ENCODE data around the gene ADCK1.

ADCK1 gene

DNA sequence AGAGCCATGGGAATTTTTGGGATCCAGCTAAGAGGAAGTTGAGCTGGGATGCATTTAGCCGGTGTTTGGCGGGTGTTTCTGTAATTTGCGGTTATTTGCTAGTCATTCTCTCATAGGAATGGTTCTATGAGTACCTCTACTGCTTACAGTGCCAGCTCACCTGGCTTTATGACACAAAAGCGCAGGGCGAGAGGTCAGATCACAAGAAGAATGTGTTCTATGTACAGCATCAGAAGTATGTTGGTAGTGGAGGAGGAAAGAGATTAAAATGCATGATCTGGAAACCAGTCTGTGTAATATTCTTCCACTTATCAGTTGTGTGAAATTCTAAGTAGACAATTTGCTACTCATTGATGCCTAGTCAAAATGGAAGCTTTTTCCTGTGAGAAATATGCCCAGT is 173.3 kb downstream of the ADCK1 start:
- no peak for DNase-seq
- Mint-ChIP-seq H3K4me3 (no peak overlapping the region), H3K36me3 (ENCODE audit: low read depth) (no peaks in the 10 kb centered on the region), H3K27me3 (ENCODE audit: low read depth, poor library complexity) (peaks cover 32% of the 10 kb centered on the region), H3K27ac (no peak overlapping the region), H3K4me1 (no peaks in the 10 kb centered on the region), H3K9me3 (peaks cover 4% of the 10 kb centered on the region)
- TF ChIP-seq CTCF (IDR thresholded peaks at IDR 0.05) = no peak

- no peak for TF ChIP-seq CTCF (IDR thresholded peaks at IDR 0.05)
- H3K4me1 Mint-ChIP-seq = peaks cover 21% of the 10 kb centered on the region
- peaks cover 46% of the 10 kb centered on the region for H3K27me3 Mint-ChIP-seq (ENCODE audit: low read depth, poor library complexity)
- H3K4me3 Mint-ChIP-seq = no peak overlapping the region
- no peak for DNase-seq
- H3K9me3 Mint-ChIP-seq = no peaks in the 10 kb centered on the region
- no peaks in the 10 kb centered on the region for H3K36me3 Mint-ChIP-seq (ENCODE audit: low read depth)
- H3K27ac Mint-ChIP-seq = no peak overlapping the region
Measured at GRCh38 chr14:77976591-77976990, 176.7 kb downstream of the ADCK1 start.

DNA sequence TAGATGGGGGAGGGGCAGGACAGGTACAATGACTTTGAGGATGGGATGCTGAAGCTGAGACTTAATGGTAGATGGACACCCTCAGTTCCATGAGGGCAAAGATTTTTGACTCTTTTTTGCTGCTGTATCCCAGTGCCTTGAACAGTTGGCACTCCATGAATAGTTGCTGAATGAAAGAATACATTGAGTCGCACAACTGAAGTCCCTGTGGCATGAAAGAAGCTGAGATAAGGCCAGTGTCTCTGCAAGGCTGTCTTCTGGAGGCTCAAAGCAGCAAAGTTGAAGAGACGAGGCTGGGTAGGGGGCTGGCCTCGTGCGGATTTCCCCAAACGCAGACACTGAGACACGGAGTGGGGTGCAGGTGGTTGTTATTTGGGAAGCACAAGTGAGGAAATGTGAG is 179.3 kb downstream of the ADCK1 start:
- peaks cover 52% of the 10 kb centered on the region for H3K27me3 Mint-ChIP-seq (ENCODE audit: low read depth, poor library complexity)
- DNase-seq = no peak
- TF ChIP-seq CTCF (IDR thresholded peaks at IDR 0.05) = no peak
- H3K4me1 Mint-ChIP-seq = peaks cover 25% of the 10 kb centered on the region
- H3K36me3 Mint-ChIP-seq (ENCODE audit: low read depth) = no peaks in the 10 kb centered on the region
- peak overlapping the region; percentile 51 for H3K4me3 Mint-ChIP-seq
- no peaks in the 10 kb centered on the region for H3K9me3 Mint-ChIP-seq
- no peak overlapping the region for H3K27ac Mint-ChIP-seq

- DNase-seq = peak; percentile 22
- Mint-ChIP-seq H3K27ac (no peak overlapping the region), H3K9me3 (no peaks in the 10 kb centered on the region), H3K27me3 (ENCODE audit: low read depth, poor library complexity) (peaks cover 52% of the 10 kb centered on the region), H3K36me3 (ENCODE audit: low read depth) (no peaks in the 10 kb centered on the region), H3K4me1 (peaks cover 26% of the 10 kb centered on the region), H3K4me3 (peak overlapping the region; percentile 75)
- TF ChIP-seq CTCF (IDR thresholded peaks at IDR 0.05) = peak; percentile 17
Measured at GRCh38 chr14:77979666-77980351, 179.9 kb downstream of the ADCK1 start.

DNA sequence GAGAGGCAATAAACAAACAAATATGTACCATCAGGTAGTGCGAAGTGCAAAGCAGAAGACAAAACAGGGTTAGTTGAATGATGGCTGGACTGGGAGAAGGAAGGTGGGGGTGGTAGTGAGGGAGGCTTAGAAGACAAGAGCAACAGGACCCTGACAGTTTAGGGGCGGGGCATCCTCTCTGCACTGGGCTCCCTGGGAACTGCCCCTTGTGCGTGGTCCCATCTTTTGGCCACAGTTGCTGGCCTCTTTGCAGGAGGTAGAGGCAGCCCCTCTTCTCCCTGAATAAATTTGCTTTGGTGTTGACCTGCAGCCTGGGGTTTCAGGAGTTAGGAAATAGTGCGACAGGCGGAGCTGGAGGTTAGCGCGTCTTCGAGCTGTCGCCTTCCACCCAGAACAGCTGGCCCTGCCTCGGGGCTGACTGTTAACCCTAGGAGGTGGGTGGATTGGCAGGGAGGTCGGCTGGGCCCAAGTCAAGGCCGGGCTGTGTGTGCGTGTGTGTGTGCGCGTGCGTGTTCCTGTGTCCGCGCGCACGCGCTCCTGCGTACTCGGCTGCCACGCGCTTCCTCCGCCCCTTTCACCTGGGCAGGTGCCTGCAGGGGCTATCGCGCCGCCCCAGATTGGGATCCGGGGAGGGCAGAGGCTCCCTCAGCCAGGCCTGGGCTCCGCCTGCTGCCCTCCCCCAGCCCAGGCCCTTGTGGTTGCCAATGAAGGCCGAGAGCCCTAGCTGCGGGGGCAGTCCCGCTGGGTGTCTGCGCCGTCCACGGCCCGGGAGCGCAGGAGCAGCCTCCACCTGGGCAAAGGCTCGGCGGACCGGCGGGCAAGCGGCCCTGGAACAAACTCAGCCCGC is 180.8 kb downstream of the ADCK1 start:
- peak; percentile 49 for DNase-seq
- no peaks in the 10 kb centered on the region for H3K36me3 Mint-ChIP-seq (ENCODE audit: low read depth)
- peaks cover 50% of the 10 kb centered on the region for H3K27me3 Mint-ChIP-seq (ENCODE audit: low read depth, poor library complexity)
- H3K4me3 Mint-ChIP-seq = peak overlapping the region; percentile 75
- no peaks in the 10 kb centered on the region for H3K9me3 Mint-ChIP-seq
- no peak for TF ChIP-seq CTCF (IDR thresholded peaks at IDR 0.05)
- peaks cover 34% of the 10 kb centered on the region for H3K4me1 Mint-ChIP-seq
- H3K27ac Mint-ChIP-seq = no peak overlapping the region
